ENCODE data around the gene SEPSECS.
A peak's percentile ranks its signal among the peaks of the same experiment; 100 is the strongest.

SEPSECS gene

GRCh38 chr4:25155947-25156346 lies 4.3 kb downstream of the SEPSECS start:
- DNase-seq (ENCODE audit: low spot score) = no peak

GRCh38 chr4:25154594-25155265 lies 5.5 kb downstream of the SEPSECS start:
- DNase-seq (ENCODE audit: low spot score) = no peak

GRCh38 chr4:25146076-25146475 lies 14.2 kb downstream of the SEPSECS start:
- no peak for DNase-seq (ENCODE audit: low spot score)

GRCh38 chr4:25144870-25145481 lies 15.3 kb downstream of the SEPSECS start:
- DNase-seq (ENCODE audit: low spot score) = peak; percentile 9

- no peak for DNase-seq (ENCODE audit: low spot score)
These were observed 17.8 kb downstream of the SEPSECS start for GRCh38 chr4:25142468-25142867.

- no peak for DNase-seq (ENCODE audit: low spot score)
These were observed 18.7 kb downstream of the SEPSECS start for GRCh38 chr4:25141592-25141991.

- DNase-seq (ENCODE audit: low spot score) = no peak
These were observed 27.1 kb downstream of the SEPSECS start for GRCh38 chr4:25133132-25133531.

GRCh38 chr4:25131926-25132325 lies 28.3 kb downstream of the SEPSECS start:
- DNase-seq (ENCODE audit: low spot score) = no peak

- no peak for DNase-seq (ENCODE audit: low spot score)
These were observed 28.9 kb downstream of the SEPSECS start for GRCh38 chr4:25131381-25131780.

GRCh38 chr4:25129917-25130316 lies 30.3 kb downstream of the SEPSECS start:
- DNase-seq (ENCODE audit: low spot score) = no peak

- no peak for DNase-seq (ENCODE audit: low spot score)
These were observed 31.6 kb downstream of the SEPSECS start for GRCh38 chr4:25128671-25129070.

GRCh38 chr4:25123236-25123635 lies 37.0 kb downstream of the SEPSECS start:
- no peak for DNase-seq (ENCODE audit: low spot score)

- DNase-seq (ENCODE audit: low spot score) = no peak
These were observed 39.9 kb downstream of the SEPSECS start for GRCh38 chr4:25120146-25120940.

GRCh38 chr4:25117716-25118472 lies 42.4 kb downstream of the SEPSECS start:
- DNase-seq (ENCODE audit: low spot score) = no peak

- no peak for DNase-seq (ENCODE audit: low spot score)
These were observed 43.0 kb downstream of the SEPSECS start for GRCh38 chr4:25117274-25117673.

- peak; percentile 35 for DNase-seq (ENCODE audit: low spot score)
These were observed 46.0 kb downstream of the SEPSECS start for GRCh38 chr4:25113915-25114904.

- no peak for DNase-seq (ENCODE audit: low spot score)
These were observed 47.3 kb downstream of the SEPSECS start for GRCh38 chr4:25112995-25113380.

GRCh38 chr4:25112366-25112994 lies 47.8 kb downstream of the SEPSECS start:
- no peak for DNase-seq (ENCODE audit: low spot score)

- DNase-seq (ENCODE audit: low spot score) = no peak
These were observed 48.5 kb downstream of the SEPSECS start for GRCh38 chr4:25111648-25112196.
